Right lobe of liver (tissue), 6 donors: ENCODE results near the gene IFNAR1. TPM values are rescaled to one million over a fixed set of nuclear protein-coding genes. Genes with fewer than 3 reads are reported as not detected.

Experiments
- ATAC-seq, 4 donors: fragments of 200-7000 bp; cut with Tn5 transposase; one replicate each; pipeline ENCODE4 v1.9.1; 2020; ENCODE audit warnings: mild to moderate bottlenecking in 4 of 4, moderate library complexity in 4 of 4
- DNase-seq, 3 donors: peaks; one replicate each; pipeline ENCODE4 v3.0.0-alpha.2; 2020
- H3K27ac ChIP-seq, 3 donors: fragments of 200-600 bp; one replicate each; pipeline ENCODE4 v1.8.0; 2022
- H3K27me3 ChIP-seq, 2 donors: fragments of 200-600 bp; one replicate each; pipeline ENCODE4 v1.8.0; 2022
- H3K36me3 ChIP-seq, 4 donors: fragments of 200-600 bp; sonication (generic) in 1 of 4; one replicate each; pipeline versions ENCODE4 v1.5.1 to v1.8.0; 2017 to 2022; ENCODE audit warnings: control low read depth in 1 of 4
- H3K4me1 ChIP-seq, 4 donors: fragments of 200-600 bp; sonication (generic) in 1 of 4; one replicate each; pipeline versions ENCODE4 v1.5.1 to v1.8.0; 2017 to 2022; ENCODE audit warnings: control low read depth in 1 of 4
- H3K4me3 ChIP-seq, 3 donors: fragments of 200-600 bp; one replicate each; pipeline ENCODE4 v1.8.0; 2022
- H3K9me3 ChIP-seq, 4 donors: fragments of 200-600 bp; sonication (generic) in 1 of 4; one replicate each; pipeline versions ENCODE4 v1.5.1 to v1.8.0; 2017 to 2022; ENCODE audit warnings: control low read depth in 1 of 4
- CTCF ChIP-seq, 4 donors: fragments of 200-600 bp in 3 of 4; fragments of 450-650 bp in 1 of 4; IDR thresholded peaks; one replicate each; pipeline versions ENCODE4 v1.5.1 to v1.8.0; 2016 to 2022; ENCODE audit warnings: antibody characterized with exemption in 4 of 4, mild to moderate bottlenecking in 2 of 4
- POLR2A ChIP-seq: fragments of 450-650 bp; IDR thresholded peaks from one replicate; pipeline ENCODE4 v1.6.1; 2017; ENCODE audit warnings: antibody characterized with exemption, mild to moderate bottlenecking
- WGBS: methylation state at CpG from one replicate; pipeline ENCODE4 v1.1.6; 2018; ENCODE audit warnings: low coverage, low lambda C conversion rate; ENCODE audit not compliant: insufficient coverage; ENCODE audit errors: missing lambda C conversion rate; 5-methylcytosine and 5-hydroxymethylcytosine counted together
- intact Hi-C, 2 donors: fragments of 100-400 bp; cut with DNase I; formaldehyde crosslinking; loops; one replicate each; pipeline versions ENCODE4 v1.11.2 to v1.14.1; 2022
- total RNA-seq, 6 experiments: library from RNA; depleted of rRNA in 2 of 6; stranded (reverse); fragments of >200 nt in 2 of 6; fragmentation: NEBNext Ultra II Directional in 3 of 6; extraction: Animal tissue kit (Norgen Biotek cat#: 25700) in 3 of 6; gene quantifications; one replicate each; pipeline versions ENCODE4 v1.1.0 to v1.2.4, GENCODE V29; 2016 to 2023
- donor health status: DM: no; HTN: yes; CAD: no.
- donor health status: DM: no; HTN: no; CAD: no.
- donor health status: DM: no; HTN: no; CAD: no.
- donor health status: DM: no; HTN: yes; CAD: no.
- donor health status: DM: no; HTN: yes; CAD: no.

IFNAR1 gene
- total RNA-seq, 6 experiments from 2014 or later: 31.6 to 68.2 (median 48.6) TPM

DNA sequence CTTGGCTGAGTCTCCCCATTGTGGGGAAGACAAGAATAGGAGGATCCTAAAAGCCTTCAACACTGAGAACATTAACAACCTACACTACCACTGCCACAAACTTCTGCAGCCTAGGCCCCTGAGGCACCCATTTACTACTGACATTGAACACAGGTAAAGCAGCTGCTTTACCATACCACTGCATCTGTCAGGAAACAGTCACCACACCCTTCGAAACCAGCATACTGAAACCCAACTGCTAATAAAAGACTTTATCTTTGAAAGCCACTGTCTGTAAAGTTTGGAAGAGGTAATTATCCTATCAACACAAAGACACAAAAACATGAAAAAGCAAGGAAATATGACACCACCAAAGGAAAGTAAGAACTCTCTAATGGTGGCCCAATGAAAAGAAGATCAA is 7.4 kb downstream of the IFNAR1 start:
- DNase-seq (no peak), ATAC-seq (no peak)
- no peak overlapping the region for H3K27ac ChIP-seq
- intact Hi-C loops: no loop called here
- peaks cover 0 to 10% (median 4%) of the 10 kb centered on the region in 4 donors for H3K4me1 ChIP-seq
- H3K4me3 ChIP-seq: no peak overlapping the region
- TF ChIP-seq CTCF (IDR thresholded peaks at IDR 0.05): no peak
- TF ChIP-seq POLR2A: no peak
- H3K27me3 ChIP-seq: no peaks in the 10 kb centered on the region
- 88% methylated on average over 1 of the region's 1 CpG for WGBS
- peaks cover 0 to 11% (median 0%) of the 10 kb centered on the region in 4 donors for H3K36me3 ChIP-seq
- no peaks in the 10 kb centered on the region for H3K9me3 ChIP-seq

DNA sequence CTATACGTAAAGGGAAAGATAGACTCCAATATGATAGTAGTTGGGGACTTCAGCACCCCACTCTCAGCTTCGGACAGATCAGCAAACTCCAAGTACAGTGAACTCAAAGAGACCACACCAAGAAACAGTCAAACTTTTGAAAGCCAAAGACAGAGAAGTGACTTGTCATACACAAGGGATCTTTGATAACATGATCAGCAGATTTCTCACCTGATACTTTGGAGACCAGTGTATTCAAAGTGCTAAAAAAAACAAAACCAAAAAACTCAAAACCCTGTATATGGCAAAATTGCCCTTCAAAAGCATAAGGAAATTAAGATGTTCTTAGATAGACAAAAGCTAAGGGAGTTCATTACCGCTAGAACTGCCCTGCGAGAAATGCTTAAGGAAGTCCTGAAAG is 9.4 kb downstream of the IFNAR1 start:
- Histone ChIP-seq H3K27me3 (no peaks in the 10 kb centered on the region), H3K27ac (no peak overlapping the region), H3K36me3 (peaks cover 0 to 19% (median 1%) of the 10 kb centered on the region in 4 donors), H3K4me1 (no peaks in the 10 kb centered on the region), H3K9me3 (no peaks in the 10 kb centered on the region), H3K4me3 (no peak overlapping the region)
- TF ChIP-seq POLR2A (no peak), CTCF (IDR thresholded peaks at IDR 0.05) (no peak)
- intact Hi-C loops: no loop called here
- ATAC-seq (no peak), DNase-seq (no peak)
- WGBS: 81% methylated on average over 4 of the region's 4 CpGs

GRCh38 chr21:33334824-33335223 is 10.1 kb downstream of the IFNAR1 start:
- Histone ChIP-seq H3K4me1 (no peaks in the 10 kb centered on the region), H3K9me3 (no peaks in the 10 kb centered on the region), H3K36me3 (peaks cover 0 to 19% (median 1%) of the 10 kb centered on the region in 4 donors), H3K4me3 (no peak overlapping the region), H3K27ac (no peak overlapping the region), H3K27me3 (no peaks in the 10 kb centered on the region)
- intact Hi-C loops: no loop called here
- ATAC-seq (peak in 2 of 4 donors; percentile 30 to 58), DNase-seq (no peak)
- TF ChIP-seq CTCF (IDR thresholded peaks at IDR 0.05) (no peak), POLR2A (no peak)
- 100% methylated on average over 2 of the region's 2 CpGs for WGBS

DNA sequence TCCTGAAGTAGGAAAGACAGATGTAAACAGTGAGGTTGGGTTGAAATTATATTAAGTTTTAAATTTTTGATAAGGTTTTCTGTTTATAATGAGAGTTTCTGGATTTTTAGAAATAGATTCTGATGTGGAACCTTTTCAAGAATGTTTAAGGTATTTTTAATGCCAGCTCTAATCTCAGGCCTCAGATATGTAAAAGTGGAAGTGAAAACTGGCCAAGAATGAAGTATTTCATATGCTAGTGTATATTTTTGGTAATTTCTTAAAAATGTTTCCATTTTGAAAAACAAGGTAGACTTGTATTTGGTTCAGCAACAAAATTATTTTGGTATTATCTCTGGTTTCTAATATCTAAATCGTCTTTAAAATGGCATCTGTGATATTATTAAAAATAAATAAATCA is 14.4 kb downstream of the IFNAR1 start:
- Histone ChIP-seq H3K4me3 (no peak overlapping the region), H3K27ac (no peak overlapping the region), H3K9me3 (no peaks in the 10 kb centered on the region), H3K27me3 (no peaks in the 10 kb centered on the region), H3K36me3 (peaks cover 0 to 43% (median 9%) of the 10 kb centered on the region in 4 donors), H3K4me1 (no peaks in the 10 kb centered on the region)
- intact Hi-C loops: no loop called here
- ATAC-seq (no peak), DNase-seq (no peak)
- WGBS: 86% methylated on average over 1 of the region's 1 CpG
- TF ChIP-seq CTCF (IDR thresholded peaks at IDR 0.05) (no peak), POLR2A (no peak)

DNA sequence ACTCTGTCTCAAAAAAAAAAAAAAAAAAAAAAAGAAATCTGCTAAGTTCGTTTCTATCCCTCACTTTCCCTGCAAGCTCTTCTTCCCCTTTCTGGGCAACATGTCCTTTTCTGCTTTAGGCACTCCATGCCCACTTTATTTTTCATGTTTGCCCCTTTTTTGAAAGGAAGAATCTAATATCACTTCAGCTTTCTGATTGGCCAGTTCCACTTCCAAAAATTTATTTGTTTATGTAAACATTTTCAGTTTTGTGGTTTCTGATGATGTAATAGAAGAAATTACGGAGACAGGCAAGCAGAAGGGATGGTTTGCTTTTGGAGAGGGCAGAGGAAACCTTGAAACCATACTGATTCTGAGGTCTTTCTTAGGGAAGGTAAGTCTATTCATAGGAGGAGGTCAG is 15.1 kb downstream of the IFNAR1 start:
- 49% methylated on average over 2 of the region's 2 CpGs for WGBS
- no peaks in the 10 kb centered on the region for H3K4me1 ChIP-seq
- no peak for DNase-seq
- H3K36me3 ChIP-seq: peaks cover 0 to 43% (median 9%) of the 10 kb centered on the region in 4 donors
- no peak overlapping the region for H3K4me3 ChIP-seq
- H3K27ac ChIP-seq: no peak overlapping the region
- H3K9me3 ChIP-seq: no peaks in the 10 kb centered on the region
- no peaks in the 10 kb centered on the region for H3K27me3 ChIP-seq
- intact Hi-C loops: no loop called here
- ATAC-seq: peak in 2 of 4 donors; percentile 12 to 21
- TF ChIP-seq CTCF (IDR thresholded peaks at IDR 0.05) (no peak), POLR2A (no peak)
